ENCODE measurements around the gene ABLIM1.

DNA sequence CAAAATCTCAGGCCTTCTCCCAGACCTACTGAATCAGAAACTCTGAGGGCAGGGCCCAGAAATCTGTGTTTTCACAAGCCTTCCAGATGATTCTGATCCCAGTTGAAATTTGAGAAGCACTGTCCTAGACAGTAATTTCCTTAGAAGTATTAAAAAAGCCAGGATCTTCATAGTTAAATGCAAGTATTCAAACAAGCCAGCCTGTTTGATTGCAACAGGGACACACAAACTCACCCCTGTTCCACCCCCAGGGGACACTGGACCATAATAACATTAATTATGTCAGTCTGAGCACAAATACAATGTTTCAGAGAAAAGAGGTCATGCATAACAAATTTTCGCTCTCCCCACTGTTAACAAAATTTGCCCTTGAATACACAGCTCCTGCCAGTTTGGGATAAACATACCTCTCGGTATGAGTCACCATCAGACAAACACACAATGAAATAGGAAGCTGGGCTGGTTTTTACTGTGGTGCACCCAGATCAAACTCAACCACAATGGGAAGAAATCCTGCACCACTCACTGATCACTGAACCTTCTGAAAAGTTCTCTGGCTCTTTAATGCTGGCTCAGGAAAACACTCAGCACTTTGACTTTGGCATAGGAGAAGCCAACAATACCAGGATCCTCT lies 34.3 kb downstream of the ABLIM1 start:
- TF ChIP-seq, protein P1, sequence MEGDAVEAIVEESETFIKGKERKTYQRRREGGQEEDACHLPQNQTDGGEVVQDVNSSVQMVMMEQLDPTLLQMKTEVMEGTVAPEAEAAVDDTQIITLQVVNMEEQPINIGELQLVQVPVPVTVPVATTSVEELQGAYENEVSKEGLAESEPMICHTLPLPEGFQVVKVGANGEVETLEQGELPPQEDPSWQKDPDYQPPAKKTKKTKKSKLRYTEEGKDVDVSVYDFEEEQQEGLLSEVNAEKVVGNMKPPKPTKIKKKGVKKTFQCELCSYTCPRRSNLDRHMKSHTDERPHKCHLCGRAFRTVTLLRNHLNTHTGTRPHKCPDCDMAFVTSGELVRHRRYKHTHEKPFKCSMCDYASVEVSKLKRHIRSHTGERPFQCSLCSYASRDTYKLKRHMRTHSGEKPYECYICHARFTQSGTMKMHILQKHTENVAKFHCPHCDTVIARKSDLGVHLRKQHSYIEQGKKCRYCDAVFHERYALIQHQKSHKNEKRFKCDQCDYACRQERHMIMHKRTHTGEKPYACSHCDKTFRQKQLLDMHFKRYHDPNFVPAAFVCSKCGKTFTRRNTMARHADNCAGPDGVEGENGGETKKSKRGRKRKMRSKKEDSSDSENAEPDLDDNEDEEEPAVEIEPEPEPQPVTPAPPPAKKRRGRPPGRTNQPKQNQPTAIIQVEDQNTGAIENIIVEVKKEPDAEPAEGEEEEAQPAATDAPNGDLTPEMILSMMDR (IDR thresholded peaks at IDR 0.05) = no peak
- no peak for TF ChIP-seq POLR2A (IDR thresholded peaks at IDR 0.05)
